Measurements from ENCODE around the gene FGF10.

Gene FGF10

GRCh38 chr5:44345871-44346270, 43.3 kb downstream of the FGF10 start:
- no peak for DNase-seq

GRCh38 chr5:44336708-44337107, 52.5 kb downstream of the FGF10 start:
- no peak for DNase-seq

DNA sequence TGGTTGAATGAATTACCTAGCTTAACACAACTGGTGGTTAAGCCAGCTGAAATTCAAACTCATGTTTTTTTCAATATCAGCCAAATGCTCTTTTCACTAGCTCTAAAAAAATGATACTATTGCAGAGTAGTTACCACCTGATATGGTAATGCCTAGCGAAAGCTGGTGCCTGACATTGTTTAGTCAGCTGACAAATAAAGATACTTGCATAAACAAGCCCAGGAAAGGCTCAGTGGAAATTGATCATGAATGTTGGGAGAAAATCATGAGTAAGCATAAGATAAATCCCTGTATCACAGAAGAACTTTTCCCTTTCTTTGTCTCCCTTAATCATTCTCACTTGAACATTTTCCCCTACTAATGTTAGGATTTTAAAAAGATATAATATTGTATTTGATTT, 54.6 kb downstream of the FGF10 start:
- no peak for DNase-seq

- no peak for DNase-seq
These were observed 56.8 kb downstream of the FGF10 start for GRCh38 chr5:44332285-44332971.

GRCh38 chr5:44331471-44332050, 57.7 kb downstream of the FGF10 start:
- no peak for DNase-seq

GRCh38 chr5:44329716-44330115, 59.5 kb downstream of the FGF10 start:
- no peak for DNase-seq

DNA sequence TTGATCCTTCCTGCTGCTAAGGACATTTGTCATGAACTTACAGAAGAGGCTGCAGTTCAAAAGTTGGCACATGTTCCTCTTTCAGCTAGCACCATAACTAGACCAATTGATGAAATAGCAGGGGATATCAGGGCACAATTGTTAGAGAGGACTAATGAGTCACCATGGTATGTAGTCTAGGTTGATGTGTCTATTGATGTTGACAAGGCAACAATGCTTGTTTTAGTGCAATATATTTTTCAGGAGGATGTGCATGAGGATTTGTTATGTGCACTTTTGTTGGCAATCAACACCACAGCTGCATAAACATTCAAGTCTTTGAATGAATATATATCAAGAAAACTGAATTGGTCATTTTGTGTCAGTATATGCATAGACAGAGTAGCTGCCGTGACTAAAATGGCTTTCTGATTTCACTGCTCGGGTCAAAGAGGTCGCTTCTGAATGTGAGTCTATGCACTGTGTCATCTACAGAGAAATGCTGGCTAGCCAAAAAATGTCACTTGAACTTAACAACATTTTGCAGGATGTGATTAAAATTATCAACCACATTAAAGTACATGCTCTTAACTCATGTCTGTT, 68.0 kb downstream of the FGF10 start:
- DNase-seq, result no peak

GRCh38 chr5:44320188-44320587, 69.0 kb downstream of the FGF10 start:
- DNase-seq, result no peak

DNA sequence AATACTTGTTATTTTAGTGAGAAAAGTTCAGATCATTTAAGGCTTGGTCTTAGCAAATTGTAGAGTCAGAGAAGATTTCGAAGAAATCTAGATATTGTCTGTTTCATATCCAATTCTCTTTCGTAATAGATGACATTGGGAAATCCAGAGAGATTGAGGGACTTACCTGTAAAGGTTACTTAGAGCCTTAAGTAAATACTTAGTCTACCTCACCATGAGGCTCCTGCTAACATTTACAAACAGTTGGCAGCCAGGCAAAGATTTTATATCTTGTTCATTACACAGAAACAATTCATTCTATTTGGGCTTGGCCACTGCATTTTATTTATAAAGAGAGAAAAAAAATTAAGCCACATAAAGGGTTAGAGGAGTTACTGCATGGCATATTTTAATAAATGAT, 70.3 kb downstream of the FGF10 start:
- DNase-seq, result no peak

GRCh38 chr5:44312374-44312773, 76.8 kb downstream of the FGF10 start:
- no peak for DNase-seq

GRCh38 chr5:44300551-44300950, 88.7 kb downstream of the FGF10 start:
- no peak for DNase-seq

DNA sequence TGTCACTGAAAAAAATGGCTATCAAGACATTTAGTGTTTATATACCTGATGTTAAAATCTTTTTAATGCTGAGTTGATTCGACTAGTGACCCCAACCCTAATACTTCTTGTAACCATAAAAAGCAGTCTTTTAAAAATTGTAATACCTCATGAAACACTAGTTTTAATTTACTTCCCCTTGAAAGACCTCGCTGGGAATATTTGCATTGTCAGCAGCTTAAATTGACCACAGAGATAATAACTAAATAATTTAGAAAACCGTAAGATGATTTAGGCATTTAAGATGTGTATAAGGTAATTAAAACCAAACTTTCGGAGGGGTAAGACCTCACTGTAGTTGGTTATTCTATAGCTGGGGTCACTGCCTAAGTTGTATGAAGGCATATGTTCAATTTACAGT, 89.8 kb downstream of the FGF10 start:
- no peak for DNase-seq

GRCh38 chr5:44294516-44294915, 94.7 kb downstream of the FGF10 start:
- peak; percentile 76 for DNase-seq

- DNase-seq, result no peak
These were observed 96.5 kb downstream of the FGF10 start for GRCh38 chr5:44292736-44293135.

GRCh38 chr5:44278469-44278868, 110.8 kb downstream of the FGF10 start:
- peak; percentile 28 for DNase-seq

GRCh38 chr5:44275908-44276307, 113.3 kb downstream of the FGF10 start:
- DNase-seq, result no peak

DNA sequence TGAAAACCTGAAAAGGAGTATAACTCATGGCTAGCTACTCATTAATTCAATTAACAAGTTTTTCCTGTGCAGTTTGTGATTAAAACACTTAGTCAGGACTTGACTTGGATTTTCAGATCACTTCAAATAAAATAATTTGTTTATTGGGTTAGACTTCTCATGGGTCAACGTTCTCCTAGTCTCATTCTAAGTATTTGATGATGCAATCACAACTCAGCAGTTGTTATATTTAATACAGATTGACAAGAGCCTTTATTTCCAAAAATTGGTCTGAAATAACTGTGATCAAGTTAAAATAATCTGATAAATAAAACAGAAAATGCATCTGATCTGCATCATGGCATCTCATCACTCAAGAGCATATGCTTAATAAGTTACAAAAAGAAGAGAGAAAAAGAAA, 113.9 kb downstream of the FGF10 start:
- DNase-seq, result no peak

- no peak for DNase-seq
These were observed 121.3 kb downstream of the FGF10 start for GRCh38 chr5:44267909-44268308.

DNA sequence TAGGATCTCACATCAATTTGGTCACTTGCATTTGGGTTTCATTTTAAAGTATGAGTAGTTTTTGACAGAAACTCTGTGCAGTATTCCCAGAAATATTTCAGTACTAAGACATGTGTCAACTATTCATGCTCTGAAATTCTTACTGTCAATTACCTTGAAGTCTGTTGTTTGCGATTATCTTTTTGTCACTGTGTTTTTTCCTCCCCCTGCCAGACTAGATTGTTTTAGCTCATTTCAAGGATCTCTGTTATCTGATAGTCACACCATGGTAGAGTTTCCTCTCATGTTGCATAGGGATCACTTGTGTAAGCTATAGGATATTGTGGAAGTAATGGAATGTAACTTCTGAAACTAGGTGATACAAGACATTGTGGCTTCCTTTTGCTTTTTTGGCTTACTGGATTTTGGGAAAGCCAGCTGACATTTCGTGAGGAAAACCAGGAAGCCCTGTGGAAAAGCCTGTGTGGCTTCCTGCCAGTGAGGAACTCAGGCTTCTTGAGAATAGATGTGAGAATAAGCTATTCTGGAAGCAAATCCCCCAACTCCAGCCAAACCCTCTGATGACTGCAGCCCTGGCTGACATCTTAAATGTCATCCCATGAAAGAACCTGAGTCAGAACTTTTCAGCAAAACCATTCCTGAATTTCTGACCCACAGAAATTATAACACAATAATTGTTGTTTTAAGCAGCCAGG, 122.2 kb downstream of the FGF10 start:
- DNase-seq, result peak; percentile 38

DNA sequence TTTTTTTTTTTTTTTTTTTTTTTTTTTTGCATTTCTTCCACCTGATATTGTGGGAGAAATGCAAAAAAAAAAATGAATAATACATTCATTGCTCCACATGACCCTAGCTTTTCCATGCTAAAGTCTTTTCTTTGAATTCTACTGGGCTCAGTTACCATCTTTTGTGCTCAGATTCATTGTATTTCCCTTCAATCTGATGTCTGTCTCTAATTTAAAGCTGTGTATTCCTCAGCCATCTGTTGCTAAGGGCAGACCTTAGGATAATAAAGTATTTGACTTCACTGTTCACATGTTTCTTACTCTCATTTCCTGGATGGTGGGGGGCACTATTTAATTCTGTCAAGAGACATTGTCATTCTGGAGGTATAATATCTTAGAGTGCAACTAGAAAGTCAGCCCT, 123.5 kb downstream of the FGF10 start:
- no peak for DNase-seq

DNA sequence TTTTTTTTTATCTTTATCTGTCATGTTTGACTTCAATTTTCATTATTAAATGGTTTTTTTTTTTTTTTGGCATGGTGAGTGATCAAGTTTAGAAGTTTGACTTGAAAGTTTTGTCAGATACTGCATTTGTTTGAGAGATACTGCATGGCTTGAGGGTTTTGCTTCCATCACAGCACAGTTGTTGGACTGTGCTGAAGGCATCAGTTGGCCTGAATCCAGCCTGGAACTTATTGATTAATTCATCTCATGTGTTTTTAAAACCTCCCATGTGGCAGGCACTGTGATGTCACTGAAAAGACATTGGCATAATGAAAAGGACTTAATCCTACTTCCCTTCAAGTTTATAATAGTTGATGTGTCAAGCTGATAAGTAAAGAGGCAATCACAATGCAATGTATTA, 128.4 kb downstream of the FGF10 start:
- DNase-seq, result no peak

DNA sequence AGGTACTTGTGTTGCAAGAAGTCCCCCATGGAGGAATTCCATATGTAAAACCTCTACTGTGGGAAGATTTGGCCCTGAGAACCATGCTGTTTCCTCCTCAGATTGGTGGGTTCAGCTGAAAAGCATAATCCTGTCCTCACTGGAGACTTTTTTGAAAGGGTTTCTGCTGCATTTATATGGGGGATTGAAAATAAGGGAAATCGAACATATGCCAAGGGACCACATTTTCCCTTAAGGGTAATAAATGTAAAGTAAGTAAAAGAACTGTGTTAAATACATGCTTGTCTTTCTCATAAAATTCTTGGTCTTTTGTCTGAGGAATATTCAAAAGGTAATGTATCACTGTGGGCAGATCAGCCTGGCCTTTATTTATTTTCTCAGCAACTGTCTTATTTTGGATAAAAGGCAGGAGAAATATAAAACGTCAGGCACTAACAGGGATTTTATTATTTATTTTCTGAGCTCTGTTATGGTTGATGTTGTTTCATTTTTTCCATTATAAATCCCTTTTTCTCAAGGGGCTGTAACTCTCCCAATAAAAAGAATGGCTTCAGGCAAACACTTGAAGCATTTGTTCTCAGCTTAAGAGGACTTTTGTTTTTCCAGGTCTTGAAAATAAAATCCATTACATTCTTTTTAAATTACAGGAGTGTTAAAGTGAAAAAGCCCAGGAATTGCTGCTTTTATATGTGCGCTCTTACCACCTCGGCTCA, 131.4 kb downstream of the FGF10 start:
- no peak for DNase-seq

- no peak for DNase-seq
These were observed 132.0 kb downstream of the FGF10 start for GRCh38 chr5:44257221-44257620.
